GM08714 (cell line): ENCODE results near the gene PIP4K2A.
"Not testable (repeated sequence)": the region's sequence is repeated elsewhere in the genome, so short reads cannot be mapped to it uniquely, and the experiment has no call there.

Source experiments
- H3K4me3 ChIP-seq: fragments of 200-500 bp; sonication (Bioruptor generic); 2 replicates; pipeline ENCODE4 v1.5.1; 2014; ENCODE audit warnings: mild to moderate bottlenecking, low read length, inconsistent platforms
- ZNF274 ChIP-seq: IDR thresholded peaks from 2 replicates; pipeline ENCODE4 v1.6.1; 2012; ENCODE audit warnings: mild to moderate bottlenecking, low read depth, low read length

Gene PIP4K2A

DNA sequence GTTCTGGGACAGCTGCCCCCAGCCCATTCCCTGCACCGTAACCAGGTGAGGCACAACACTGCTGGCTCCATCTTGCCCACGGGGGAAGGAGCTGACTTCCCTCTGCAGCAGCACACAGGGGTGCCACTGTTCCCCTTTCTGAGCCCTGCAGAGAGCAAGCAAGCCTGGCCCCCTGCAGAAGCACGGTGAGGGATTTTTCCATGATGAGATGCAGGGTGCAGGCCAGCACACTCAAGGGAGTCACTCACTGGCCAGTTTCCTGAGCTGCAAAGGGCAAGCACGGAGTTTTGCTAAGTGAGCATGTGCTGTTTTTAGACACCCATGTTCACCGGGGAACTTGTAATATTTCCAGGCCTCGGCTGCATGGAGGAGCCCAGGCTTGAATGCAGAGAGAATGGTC is 176.6 kb downstream of the PIP4K2A start:
- no peak for TF ChIP-seq ZNF274

DNA sequence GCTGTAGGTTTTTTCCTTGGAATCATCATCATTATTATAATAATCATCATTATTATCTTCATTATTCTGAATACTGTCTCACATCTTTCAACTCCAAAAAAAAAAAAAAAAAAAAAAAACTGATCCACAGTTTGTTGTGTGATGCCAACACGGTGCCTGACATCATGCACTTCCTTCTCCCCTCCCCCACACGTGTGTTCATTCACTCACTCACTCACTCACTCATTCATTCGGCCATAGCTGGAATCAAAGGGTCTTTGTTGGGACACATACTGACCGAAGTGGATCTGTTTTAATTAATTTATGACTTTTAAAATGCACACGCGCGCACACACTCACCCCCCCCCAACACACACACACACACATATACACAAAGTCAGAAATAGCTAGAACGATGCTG is 177.8 kb downstream of the PIP4K2A start:
- H3K4me3 ChIP-seq, result no peak overlapping the region
- no peak for TF ChIP-seq ZNF274

More for the DNA sequence above, 176.6 kb downstream of the PIP4K2A start:
- no peak overlapping the region for H3K4me3 ChIP-seq

DNA sequence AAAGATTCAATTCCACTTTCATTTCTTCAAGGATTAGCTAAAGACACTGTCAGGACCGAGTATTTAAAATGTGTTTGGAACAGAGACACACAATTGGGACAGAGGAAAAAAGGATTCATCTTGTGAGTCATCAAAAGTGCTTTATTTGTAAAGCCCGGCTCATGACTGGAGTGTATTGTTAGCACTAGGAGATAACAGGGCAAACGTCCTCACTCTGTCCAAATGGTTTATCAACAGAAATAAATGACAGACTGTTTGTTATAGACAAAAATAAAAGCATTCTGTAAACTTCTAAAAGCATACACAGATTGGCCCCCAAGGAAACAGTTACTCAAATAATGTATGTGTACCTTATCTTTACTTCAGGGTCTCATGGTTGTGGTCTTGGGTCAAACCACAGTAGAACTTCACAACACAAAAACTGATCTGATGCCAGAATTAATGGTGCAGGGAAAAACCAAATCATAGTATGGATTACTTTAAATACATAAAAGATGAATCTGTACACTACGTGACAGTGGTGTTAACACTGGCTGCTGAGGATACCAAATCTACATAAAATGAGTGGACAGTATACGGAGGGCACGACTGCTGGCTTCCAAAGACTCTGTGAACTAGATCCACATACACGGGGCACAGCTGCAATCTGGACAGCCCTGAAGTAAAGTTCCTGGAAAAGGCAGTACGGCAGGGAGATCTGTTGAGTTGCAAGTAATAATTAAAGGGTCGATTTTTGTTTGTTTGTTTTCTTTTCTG is 179.4 kb downstream of the PIP4K2A start:
- no peak overlapping the region for H3K4me3 ChIP-seq
- TF ChIP-seq ZNF274, result no peak

- H3K4me3 ChIP-seq, result no peak overlapping the region
- TF ChIP-seq ZNF274, result no peak
Measured at GRCh38 chr10:22531441-22531840, 182.9 kb downstream of the PIP4K2A start.

DNA sequence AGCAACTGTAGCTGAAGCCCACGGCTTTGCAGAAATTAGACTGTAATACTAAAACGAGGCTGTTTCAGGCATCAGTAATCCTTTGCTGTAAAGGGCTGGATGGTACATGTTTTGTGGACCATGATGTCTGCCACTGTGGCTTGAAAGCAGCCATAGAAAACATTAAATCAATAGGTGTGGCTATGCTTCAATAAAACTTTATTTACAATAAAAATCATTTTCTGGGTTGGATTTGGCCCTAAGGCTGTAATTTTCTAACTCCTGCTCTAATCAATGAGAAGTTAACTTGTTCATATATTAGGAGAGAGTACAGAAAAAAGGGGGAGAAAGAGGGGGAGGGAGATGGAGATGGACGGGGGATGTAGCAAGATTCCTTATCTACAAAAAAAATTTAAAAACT is 183.4 kb downstream of the PIP4K2A start:
- H3K4me3 ChIP-seq, result no peak overlapping the region
- TF ChIP-seq ZNF274, result no peak

DNA sequence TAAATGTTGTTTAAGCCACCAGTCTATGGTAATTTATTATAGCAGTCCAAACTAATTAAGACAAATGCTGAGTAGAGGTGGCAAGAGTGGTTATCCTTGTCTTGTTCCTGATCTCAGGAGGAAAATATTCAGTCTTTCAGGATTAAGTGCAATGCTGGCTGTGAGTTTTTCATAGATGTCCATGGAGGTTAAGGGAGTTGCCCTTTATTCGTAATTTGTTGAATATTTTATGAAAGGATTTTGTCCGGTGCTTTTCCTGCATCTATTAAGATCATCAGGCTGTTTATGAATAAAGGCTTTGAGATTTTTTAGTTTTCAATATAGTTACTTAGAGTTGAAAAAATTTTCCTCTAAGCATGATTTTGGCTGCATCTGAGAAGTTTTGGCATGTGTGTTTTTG is 186.9 kb downstream of the PIP4K2A start:
- TF ChIP-seq ZNF274, result no peak

GRCh38 chr10:22524333-22524732 is 190.0 kb downstream of the PIP4K2A start:
- not testable (repeated sequence) for H3K4me3 ChIP-seq

More for the DNA sequence above, 186.9 kb downstream of the PIP4K2A start:
- no peak overlapping the region for H3K4me3 ChIP-seq

- not testable (repeated sequence) for H3K4me3 ChIP-seq
Measured at GRCh38 chr10:22520645-22521044, 193.7 kb downstream of the PIP4K2A start.

- TF ChIP-seq ZNF274, result no peak
- no peak overlapping the region for H3K4me3 ChIP-seq
Measured at GRCh38 chr10:22518167-22518724, 196.1 kb downstream of the PIP4K2A start.

GRCh38 chr10:22515009-22515408 is 199.4 kb downstream of the PIP4K2A start:
- TF ChIP-seq ZNF274, result no peak
- no peak overlapping the region for H3K4me3 ChIP-seq

DNA sequence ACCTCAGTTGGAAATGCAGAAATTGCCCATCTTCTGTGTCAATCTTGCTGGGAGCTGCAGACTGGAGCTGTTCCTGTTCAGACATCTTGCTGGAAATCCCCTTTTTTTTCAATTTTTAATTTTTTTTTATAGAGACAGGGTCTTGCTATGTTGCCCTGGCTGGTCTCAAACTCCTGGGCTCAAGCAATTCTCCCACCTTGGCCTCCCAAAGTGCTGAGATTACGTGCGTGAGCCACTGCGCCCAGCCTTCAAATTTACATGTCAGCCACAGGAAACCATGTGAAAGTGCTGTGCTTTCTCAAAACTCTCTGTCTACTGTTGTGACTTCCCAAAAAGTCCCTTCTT is 200.0 kb downstream of the PIP4K2A start:
- H3K4me3 ChIP-seq, result not testable (repeated sequence)

DNA sequence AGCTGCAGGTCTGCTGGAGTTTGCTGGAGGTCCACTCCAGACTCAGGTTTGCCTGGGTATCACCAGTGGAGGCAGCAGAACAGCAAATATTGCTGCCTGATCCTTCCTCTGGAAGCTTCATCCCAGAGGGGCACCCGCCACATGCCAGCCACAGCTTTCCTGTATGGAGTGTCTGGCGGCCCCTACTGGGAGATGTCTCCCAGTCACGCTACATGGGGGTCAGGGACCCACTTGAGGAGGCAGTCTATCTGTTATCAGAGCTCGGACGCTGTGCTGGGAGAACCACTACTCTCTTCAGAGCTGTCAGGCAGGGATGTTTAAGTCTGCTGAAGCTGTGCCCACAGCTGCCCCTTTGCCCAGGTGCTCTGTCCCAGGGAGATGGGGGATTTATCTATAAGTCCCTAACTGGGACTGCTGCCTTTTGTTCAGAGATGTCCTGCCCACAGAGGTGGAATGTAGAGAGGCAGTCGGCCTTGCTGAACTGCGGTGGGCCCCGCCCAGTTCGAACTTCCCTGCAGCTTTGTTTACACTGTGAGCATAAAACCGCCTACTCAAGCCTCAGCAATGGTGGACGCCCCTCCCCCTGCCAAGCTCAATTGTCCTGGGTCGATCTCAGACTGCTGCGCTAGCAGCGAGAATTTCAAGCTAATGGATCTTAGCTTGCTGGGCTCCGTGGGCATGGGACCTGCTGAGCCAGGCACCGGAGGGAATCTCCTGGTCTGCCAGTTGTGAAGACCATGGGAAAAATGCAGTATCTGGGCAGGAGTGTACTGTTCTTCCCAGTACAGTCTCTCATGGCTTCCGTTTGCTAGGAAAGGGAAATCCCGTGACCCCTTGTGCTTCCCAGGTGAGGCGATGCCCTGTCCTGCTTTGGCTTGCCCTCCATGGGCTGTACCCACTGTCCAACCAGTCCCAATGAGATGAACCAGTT is 200.6 kb downstream of the PIP4K2A start:
- not testable (repeated sequence) for H3K4me3 ChIP-seq

GRCh38 chr10:22512015-22512414 is 202.4 kb downstream of the PIP4K2A start:
- not testable (repeated sequence) for H3K4me3 ChIP-seq

- not testable (repeated sequence) for H3K4me3 ChIP-seq
Measured at GRCh38 chr10:22508214-22508613, 206.2 kb downstream of the PIP4K2A start.
